Skeletal muscle tissue (tissue), 4 donors: ENCODE measurements around the gene NPHP4. TPM values are rescaled to one million over a fixed set of nuclear protein-coding genes. Genes with fewer than 3 reads are reported as not detected.

Experiments used
- H3K27ac ChIP-seq: one replicate; pipeline ENCODE4 v1.7.0; 2013; ENCODE audit warnings: mild to moderate bottlenecking, low read depth, low read length, inconsistent platforms
- H3K27me3 ChIP-seq, 3 donors: one replicate each; pipeline ENCODE4 v1.7.0; 2013; ENCODE audit warnings: low read length in 3 of 3; ENCODE audit not compliant: control insufficient read depth in 3 of 3, insufficient read depth in 3 of 3
- H3K36me3 ChIP-seq, 3 donors: one replicate each; pipeline ENCODE4 v1.7.0; 2013; ENCODE audit warnings: low read length in 3 of 3; ENCODE audit not compliant: control insufficient read depth in 3 of 3, insufficient read depth in 3 of 3
- H3K4me1 ChIP-seq, 3 donors: one replicate each; pipeline ENCODE4 v1.7.0; 2013; ENCODE audit warnings: low read length in 3 of 3, mild to moderate bottlenecking in 3 of 3; ENCODE audit not compliant: control insufficient read depth in 3 of 3, insufficient read depth in 3 of 3
- H3K4me3 ChIP-seq, 3 donors: one replicate each; pipeline ENCODE4 v1.7.0; 2013; ENCODE audit warnings: low read length in 3 of 3
- H3K9ac ChIP-seq, 3 donors: one replicate each; pipeline ENCODE4 v1.7.0; 2013; ENCODE audit warnings: low read length in 3 of 3, mild to moderate bottlenecking in 3 of 3, moderate library complexity in 2 of 3, low read depth in 1 of 3
- H3K9me3 ChIP-seq, 3 donors: one replicate each; pipeline ENCODE4 v1.7.0; 2013; ENCODE audit warnings: low read length in 3 of 3; ENCODE audit not compliant: control insufficient read depth in 3 of 3
- total RNA-seq: library from RNA; depleted of rRNA; stranded (reverse); fragments of >200 nt; gene quantifications from one replicate; pipeline ENCODE4 v1.2.3, GENCODE V29; 2014
- donor health status: Osteomylitis.

Gene NPHP4
- total RNA-seq, 1 donor from 2014 or later: 5.2 TPM

GRCh38 chr1:6012529-6013318, 20.5 kb upstream of the NPHP4 start:
- Histone ChIP-seq H3K4me1 (peaks cover 0 to 36% (median 24%) of the 10 kb centered on the region in 3 donors), H3K9ac (peak overlapping the region in 1 of 3 donors; percentile 84), H3K27me3 (peaks cover 0 to 2% (median 0%) of the 10 kb centered on the region in 3 donors), H3K27ac (no peak overlapping the region), H3K36me3 (no peaks in the 10 kb centered on the region), H3K4me3 (no peak overlapping the region), H3K9me3 (no peaks in the 10 kb centered on the region)

- H3K4me3 ChIP-seq: no peak overlapping the region
- no peak overlapping the region for H3K9ac ChIP-seq
- no peaks in the 10 kb centered on the region for H3K36me3 ChIP-seq
- H3K4me1 ChIP-seq: peaks cover 0 to 36% (median 24%) of the 10 kb centered on the region in 3 donors
- H3K9me3 ChIP-seq: no peaks in the 10 kb centered on the region
- no peak overlapping the region for H3K27ac ChIP-seq
- peaks cover 0 to 2% (median 0%) of the 10 kb centered on the region in 3 donors for H3K27me3 ChIP-seq
These were observed 19.7 kb upstream of the NPHP4 start for GRCh38 chr1:6011946-6012258.

GRCh38 chr1:6011161-6011945, 19.1 kb upstream of the NPHP4 start:
- peaks cover 0 to 33% (median 19%) of the 10 kb centered on the region in 3 donors for H3K4me1 ChIP-seq
- no peaks in the 10 kb centered on the region for H3K9me3 ChIP-seq
- peaks cover 0 to 2% (median 0%) of the 10 kb centered on the region in 3 donors for H3K27me3 ChIP-seq
- H3K4me3 ChIP-seq: no peak overlapping the region
- no peak overlapping the region for H3K9ac ChIP-seq
- no peak overlapping the region for H3K27ac ChIP-seq
- H3K36me3 ChIP-seq: no peaks in the 10 kb centered on the region

- H3K27ac ChIP-seq: no peak overlapping the region
- no peaks in the 10 kb centered on the region for H3K9me3 ChIP-seq
- no peak overlapping the region for H3K4me3 ChIP-seq
- H3K9ac ChIP-seq: no peak overlapping the region
- peaks cover 0 to 2% (median 0%) of the 10 kb centered on the region in 3 donors for H3K27me3 ChIP-seq
- H3K4me1 ChIP-seq: peaks cover 0 to 28% (median 15%) of the 10 kb centered on the region in 3 donors
- no peaks in the 10 kb centered on the region for H3K36me3 ChIP-seq
These were observed 18.3 kb upstream of the NPHP4 start for GRCh38 chr1:6010554-6010953.

- H3K27ac ChIP-seq: no peak overlapping the region
- H3K9me3 ChIP-seq: no peaks in the 10 kb centered on the region
These were observed 17.2 kb upstream of the NPHP4 start for GRCh38 chr1:6009120-6010040.

GRCh38 chr1:6008696-6009095, 16.5 kb upstream of the NPHP4 start:
- H3K9me3 ChIP-seq: no peaks in the 10 kb centered on the region
- H3K27me3 ChIP-seq: peaks cover 0 to 2% (median 0%) of the 10 kb centered on the region in 3 donors
- no peak overlapping the region for H3K27ac ChIP-seq
- no peak overlapping the region for H3K4me3 ChIP-seq
- H3K36me3 ChIP-seq: no peaks in the 10 kb centered on the region
- no peak overlapping the region for H3K9ac ChIP-seq
- peaks cover 0 to 14% (median 3%) of the 10 kb centered on the region in 3 donors for H3K4me1 ChIP-seq

More at GRCh38 chr1:6009120-6010040, 17.2 kb upstream of the NPHP4 start:
- Histone ChIP-seq H3K4me3 (no peak overlapping the region), H3K4me1 (peaks cover 0 to 21% (median 10%) of the 10 kb centered on the region in 3 donors), H3K27me3 (peaks cover 0 to 2% (median 0%) of the 10 kb centered on the region in 3 donors), H3K9ac (no peak overlapping the region), H3K36me3 (no peaks in the 10 kb centered on the region)

- H3K4me3 ChIP-seq: no peak overlapping the region
- H3K9ac ChIP-seq: no peak overlapping the region
- H3K9me3 ChIP-seq: no peaks in the 10 kb centered on the region
- H3K27ac ChIP-seq: no peak overlapping the region
- peaks cover 0 to 14% (median 0%) of the 10 kb centered on the region in 3 donors for H3K4me1 ChIP-seq
- H3K27me3 ChIP-seq: peaks cover 0 to 2% (median 0%) of the 10 kb centered on the region in 3 donors
- no peaks in the 10 kb centered on the region for H3K36me3 ChIP-seq
These were observed 15.8 kb upstream of the NPHP4 start for GRCh38 chr1:6008084-6008415.

- H3K27me3 ChIP-seq: peaks cover 0 to 2% (median 0%) of the 10 kb centered on the region in 3 donors
- H3K4me1 ChIP-seq: peaks cover 0 to 14% (median 5%) of the 10 kb centered on the region in 3 donors
- peak overlapping the region in 1 of 3 donors; percentile 50 for H3K9ac ChIP-seq
- no peaks in the 10 kb centered on the region for H3K36me3 ChIP-seq
- no peak overlapping the region for H3K4me3 ChIP-seq
- H3K9me3 ChIP-seq: no peaks in the 10 kb centered on the region
- H3K27ac ChIP-seq: no peak overlapping the region
These were observed 15.3 kb upstream of the NPHP4 start for GRCh38 chr1:6007318-6008083.

GRCh38 chr1:6006882-6007281, 14.7 kb upstream of the NPHP4 start:
- Histone ChIP-seq H3K27ac (no peak overlapping the region), H3K9ac (peak overlapping the region in 1 of 3 donors; percentile 50), H3K4me1 (peaks cover 0 to 20% (median 11%) of the 10 kb centered on the region in 3 donors), H3K9me3 (no peaks in the 10 kb centered on the region), H3K36me3 (no peaks in the 10 kb centered on the region), H3K27me3 (peaks cover 0 to 2% (median 0%) of the 10 kb centered on the region in 3 donors), H3K4me3 (no peak overlapping the region)
